HG03571 (cell line): ENCODE data around the gene ADRB1.

ENCODE experiments used
- ATAC-seq: cut with Tn5 transposase; IDR thresholded peaks from one replicate; pipeline ENCODE4 v1.9.1; 2021; ENCODE audit not compliant: unreplicated experiment

Gene ADRB1

GRCh38 chr10:114084215-114084614 lies 40.5 kb downstream of the ADRB1 start:
- ATAC-seq, result no peak

- ATAC-seq, result no peak
Measured at GRCh38 chr10:114087255-114087654, 43.6 kb downstream of the ADRB1 start.

- ATAC-seq, result no peak
Measured at GRCh38 chr10:114087655-114088054, 44.0 kb downstream of the ADRB1 start.

GRCh38 chr10:114094795-114095194 lies 51.1 kb downstream of the ADRB1 start:
- ATAC-seq, result no peak

GRCh38 chr10:114095559-114096337 lies 52.1 kb downstream of the ADRB1 start:
- no peak for ATAC-seq
